Activated naive CD8-positive, alpha-beta T cell treated with anti-CD3 and anti-CD28 coated beads, Interleukin-2, amount 50 U/mL, for 24 hours (primary cell): ENCODE results near the gene PIR.

Source experiments
- ATAC-seq: fragments of 150-1000 bp; cut with Tn5 transposase; one replicate; pipeline ENCODE4 v1.10.0; 2021
- DNase-seq: peaks from one replicate; pipeline ENCODE4 v3.0.0; 2021
- H3K27ac Mint-ChIP-seq: one replicate; pipeline ENCODE4 v1.8.0; 2021; ENCODE audit warnings: mild to moderate bottlenecking, mixed read lengths
- H3K27me3 Mint-ChIP-seq: one replicate; pipeline ENCODE4 v1.8.0; 2021; ENCODE audit warnings: mixed read lengths
- H3K36me3 Mint-ChIP-seq: one replicate; pipeline ENCODE4 v1.8.0; 2021; ENCODE audit warnings: low read depth, mixed read lengths
- H3K4me1 Mint-ChIP-seq: one replicate; pipeline ENCODE4 v1.8.0; 2021; ENCODE audit warnings: mixed read lengths
- H3K4me3 Mint-ChIP-seq: one replicate; pipeline ENCODE4 v1.8.0; 2021; ENCODE audit warnings: mild to moderate bottlenecking, moderate library complexity, mixed read lengths
- H3K9me3 Mint-ChIP-seq: one replicate; pipeline ENCODE4 v1.8.0; 2021; ENCODE audit warnings: mixed read lengths

The PIR gene

GRCh38 chrX:15493118-15493962, at the start of gene PIR:
Gene PIR, minus strand, starts transcription at chrX:15493333. Its CDS starts 2,076 bp downstream, at chrX:15491257.
- Mint-ChIP-seq H3K27ac (no peak within 1 kb of the TSS), H3K4me3 (peak within 1 kb of the TSS; percentile 77), H3K9me3 (no peaks in the 10 kb centered on the region), H3K27me3 (peaks cover 7% of the 10 kb centered on the region), H3K4me1 (peaks cover 10% of the 10 kb centered on the region), H3K36me3 (no peaks in the 10 kb centered on the region)
- peak; percentile 98 for ATAC-seq
- DNase-seq, result peak; percentile 71

- DNase-seq, result no peak
- H3K4me3 Mint-ChIP-seq, result no peak overlapping the region
- H3K27me3 Mint-ChIP-seq, result no peaks in the 10 kb centered on the region
- H3K36me3 Mint-ChIP-seq, result no peaks in the 10 kb centered on the region
- no peak overlapping the region for H3K27ac Mint-ChIP-seq
- no peaks in the 10 kb centered on the region for H3K4me1 Mint-ChIP-seq
- no peaks in the 10 kb centered on the region for H3K9me3 Mint-ChIP-seq
- ATAC-seq, result no peak
Measured at GRCh38 chrX:15530318-15530717, 37.2 kb upstream of the PIR start.

- Mint-ChIP-seq H3K27me3 (no peaks in the 10 kb centered on the region), H3K27ac (no peak overlapping the region), H3K36me3 (no peaks in the 10 kb centered on the region), H3K4me1 (no peaks in the 10 kb centered on the region), H3K9me3 (no peaks in the 10 kb centered on the region), H3K4me3 (no peak overlapping the region)
- ATAC-seq (no peak), DNase-seq (no peak)
Measured at GRCh38 chrX:15529165-15529564, 36.0 kb upstream of the PIR start.

- DNase-seq, result no peak
- Mint-ChIP-seq H3K36me3 (no peaks in the 10 kb centered on the region), H3K27me3 (peaks cover 5% of the 10 kb centered on the region), H3K4me1 (no peaks in the 10 kb centered on the region), H3K4me3 (no peak overlapping the region), H3K27ac (no peak overlapping the region), H3K9me3 (no peaks in the 10 kb centered on the region)
- ATAC-seq, result no peak
Measured at GRCh38 chrX:15525664-15526416, 32.7 kb upstream of the PIR start.

GRCh38 chrX:15524417-15524816, 31.3 kb upstream of the PIR start:
- DNase-seq (no peak), ATAC-seq (no peak)
- no peaks in the 10 kb centered on the region for H3K36me3 Mint-ChIP-seq
- no peak overlapping the region for H3K27ac Mint-ChIP-seq
- peaks cover 5% of the 10 kb centered on the region for H3K27me3 Mint-ChIP-seq
- H3K4me1 Mint-ChIP-seq, result no peaks in the 10 kb centered on the region
- H3K9me3 Mint-ChIP-seq, result no peaks in the 10 kb centered on the region
- no peak overlapping the region for H3K4me3 Mint-ChIP-seq

GRCh38 chrX:15523088-15523487, 30.0 kb upstream of the PIR start:
- H3K4me3 Mint-ChIP-seq, result no peak overlapping the region

GRCh38 chrX:15522464-15522863, 29.3 kb upstream of the PIR start:
- Mint-ChIP-seq H3K9me3 (no peaks in the 10 kb centered on the region), H3K27ac (no peak overlapping the region), H3K36me3 (no peaks in the 10 kb centered on the region), H3K4me1 (no peaks in the 10 kb centered on the region), H3K27me3 (peaks cover 5% of the 10 kb centered on the region), H3K4me3 (no peak overlapping the region)
- DNase-seq (no peak), ATAC-seq (no peak)

More at GRCh38 chrX:15523088-15523487, 30.0 kb upstream of the PIR start:
- H3K4me1 Mint-ChIP-seq, result no peaks in the 10 kb centered on the region
- DNase-seq (no peak), ATAC-seq (no peak)
- no peaks in the 10 kb centered on the region for H3K9me3 Mint-ChIP-seq
- no peak overlapping the region for H3K27ac Mint-ChIP-seq
- H3K27me3 Mint-ChIP-seq, result peaks cover 5% of the 10 kb centered on the region
- no peaks in the 10 kb centered on the region for H3K36me3 Mint-ChIP-seq

- no peak overlapping the region for H3K4me3 Mint-ChIP-seq
- H3K27ac Mint-ChIP-seq, result no peak overlapping the region
- DNase-seq (no peak), ATAC-seq (no peak)
- no peaks in the 10 kb centered on the region for H3K27me3 Mint-ChIP-seq
- no peaks in the 10 kb centered on the region for H3K4me1 Mint-ChIP-seq
- no peaks in the 10 kb centered on the region for H3K9me3 Mint-ChIP-seq
- H3K36me3 Mint-ChIP-seq, result no peaks in the 10 kb centered on the region
Measured at GRCh38 chrX:15515931-15516330, 22.8 kb upstream of the PIR start.

- H3K36me3 Mint-ChIP-seq, result no peaks in the 10 kb centered on the region
- no peaks in the 10 kb centered on the region for H3K4me1 Mint-ChIP-seq
- no peaks in the 10 kb centered on the region for H3K27me3 Mint-ChIP-seq
- H3K4me3 Mint-ChIP-seq, result no peak overlapping the region
- no peak overlapping the region for H3K27ac Mint-ChIP-seq
- ATAC-seq, result no peak
- H3K9me3 Mint-ChIP-seq, result no peaks in the 10 kb centered on the region
- DNase-seq, result no peak
Measured at GRCh38 chrX:15514279-15514678, 21.1 kb upstream of the PIR start.

GRCh38 chrX:15512401-15512965, 19.4 kb upstream of the PIR start:
- Mint-ChIP-seq H3K36me3 (no peaks in the 10 kb centered on the region), H3K4me3 (no peak overlapping the region), H3K9me3 (no peaks in the 10 kb centered on the region), H3K27ac (no peak overlapping the region), H3K4me1 (no peaks in the 10 kb centered on the region), H3K27me3 (no peaks in the 10 kb centered on the region)
- ATAC-seq (no peak), DNase-seq (no peak)

- ATAC-seq (no peak), DNase-seq (no peak)
- no peaks in the 10 kb centered on the region for H3K9me3 Mint-ChIP-seq
- H3K4me1 Mint-ChIP-seq, result no peaks in the 10 kb centered on the region
- H3K36me3 Mint-ChIP-seq, result no peaks in the 10 kb centered on the region
- no peak overlapping the region for H3K27ac Mint-ChIP-seq
- H3K27me3 Mint-ChIP-seq, result peaks cover 2% of the 10 kb centered on the region
- H3K4me3 Mint-ChIP-seq, result no peak overlapping the region
Measured at GRCh38 chrX:15511563-15511962, 18.4 kb upstream of the PIR start.

GRCh38 chrX:15509845-15510244, 16.7 kb upstream of the PIR start:
- H3K27me3 Mint-ChIP-seq, result peaks cover 2% of the 10 kb centered on the region
- no peaks in the 10 kb centered on the region for H3K9me3 Mint-ChIP-seq
- no peak for DNase-seq
- H3K4me1 Mint-ChIP-seq, result no peaks in the 10 kb centered on the region
- ATAC-seq, result no peak
- H3K4me3 Mint-ChIP-seq, result no peak overlapping the region
- no peaks in the 10 kb centered on the region for H3K36me3 Mint-ChIP-seq
- no peak overlapping the region for H3K27ac Mint-ChIP-seq

GRCh38 chrX:15507005-15507404, 13.9 kb upstream of the PIR start:
- ATAC-seq (no peak), DNase-seq (no peak)
- no peak overlapping the region for H3K4me3 Mint-ChIP-seq
- no peaks in the 10 kb centered on the region for H3K4me1 Mint-ChIP-seq
- H3K27ac Mint-ChIP-seq, result no peak overlapping the region
- H3K9me3 Mint-ChIP-seq, result no peaks in the 10 kb centered on the region
- H3K27me3 Mint-ChIP-seq, result peaks cover 2% of the 10 kb centered on the region
- no peaks in the 10 kb centered on the region for H3K36me3 Mint-ChIP-seq

- no peaks in the 10 kb centered on the region for H3K36me3 Mint-ChIP-seq
- ATAC-seq (no peak), DNase-seq (no peak)
- peaks cover 2% of the 10 kb centered on the region for H3K27me3 Mint-ChIP-seq
- no peaks in the 10 kb centered on the region for H3K9me3 Mint-ChIP-seq
- H3K4me1 Mint-ChIP-seq, result no peaks in the 10 kb centered on the region
- no peak overlapping the region for H3K27ac Mint-ChIP-seq
- no peak overlapping the region for H3K4me3 Mint-ChIP-seq
Measured at GRCh38 chrX:15505101-15505500, 12.0 kb upstream of the PIR start.

GRCh38 chrX:15504661-15505060, 11.5 kb upstream of the PIR start:
- no peak overlapping the region for H3K4me3 Mint-ChIP-seq
- H3K4me1 Mint-ChIP-seq, result no peaks in the 10 kb centered on the region
- H3K36me3 Mint-ChIP-seq, result no peaks in the 10 kb centered on the region
- DNase-seq (no peak), ATAC-seq (no peak)
- no peaks in the 10 kb centered on the region for H3K9me3 Mint-ChIP-seq
- peaks cover 2% of the 10 kb centered on the region for H3K27me3 Mint-ChIP-seq
- H3K27ac Mint-ChIP-seq, result no peak overlapping the region
